H1 (cell line): ENCODE measurements around the gene C5orf34. TPM values are rescaled to one million over a fixed set of nuclear protein-coding genes. Genes with fewer than 3 reads are reported as not detected.

Experiments used
- CTCF ChIA-PET: fragments of 300-600 bp; sonication (Branson Sonifier 250); formaldehyde crosslinking; loops from one replicate; lab custom pipeline; 2021; ENCODE audit not compliant: partially characterized antibody; lab: Charles Lee
- POLR2A ChIA-PET: fragments of 300-600 bp; sonication (Branson Sonifier 250); formaldehyde crosslinking; loops from one replicate; lab custom pipeline; 2021; ENCODE audit warnings: inconsistent platforms; ENCODE audit not compliant: partially characterized antibody; lab: Charles Lee
- DNase-seq, 2 experiments: peaks; one replicate each; pipeline versions ENCODE4 v3.0.0 to v3.0.0-alpha.2; 2010 to 2022; ENCODE audit warnings: low spot score in 2 of 2, low read depth in 1 of 2, mixed read lengths in 1 of 2
- FAIRE-seq: peaks from 2 replicates; lab custom pipeline; 2011; peaks lifted over from hg19 to GRCh38; lab: Jason Lieb, UNC
- H2AFZ ChIP-seq: 2 replicates; pipeline ENCODE4 v1.8.1; 2012; ENCODE audit warnings: low read length, inconsistent platforms
- H2AK5ac ChIP-seq: 2 replicates; pipeline ENCODE4 v1.6.1; 2013; ENCODE audit warnings: low read depth, low read length
- H2BK120ac ChIP-seq: replicated peaks from 2 replicates; pipeline ENCODE3; 2013; ENCODE audit warnings: low read depth, low read length, inconsistent platforms
- H2BK12ac ChIP-seq: 2 replicates; pipeline ENCODE4 v1.6.1; 2013; ENCODE audit warnings: low read depth, low read length
- H2BK15ac ChIP-seq: 2 replicates; pipeline ENCODE4 v1.6.1; 2013; ENCODE audit warnings: low read length
- H2BK20ac ChIP-seq: 2 replicates; pipeline ENCODE4 v1.6.1; 2013; ENCODE audit warnings: low read length
- H2BK5ac ChIP-seq: 2 replicates; pipeline ENCODE4 v1.6.1; 2013; ENCODE audit warnings: low read depth, low read length
- H3K14ac ChIP-seq: 2 replicates; pipeline ENCODE4 v1.6.1; 2013; ENCODE audit warnings: inconsistent platforms; ENCODE audit not compliant: insufficient read length
- H3K18ac ChIP-seq: 2 replicates; pipeline ENCODE4 v1.6.1; 2013; ENCODE audit warnings: low read length; ENCODE audit errors: extremely low read depth
- H3K23ac ChIP-seq: 2 replicates; pipeline ENCODE4 v1.6.1; 2013; ENCODE audit warnings: inconsistent platforms; ENCODE audit not compliant: insufficient read length
- H3K23me2 ChIP-seq: 2 replicates; pipeline ENCODE4 v1.6.1; 2013; ENCODE audit warnings: low read depth, low read length
- H3K27ac ChIP-seq: 2 replicates; pipeline ENCODE4 v1.6.1; 2011; ENCODE audit warnings: low read depth, low read length, inconsistent platforms
- H3K27me3 ChIP-seq, 4 experiments: replicated peaks in 1 of 4; 1 replicate in 1 of 4; 2 replicates in 3 of 4; pipeline versions ENCODE4 v1.6.1 to v1.8.1; 2011 to 2013; ENCODE audit warnings: low read length in 3 of 4, mild to moderate bottlenecking in 3 of 4, inconsistent platforms in 2 of 4, mixed read lengths in 2 of 4, moderate library complexity in 1 of 4; ENCODE audit not compliant: control insufficient read depth in 3 of 4, insufficient read depth in 3 of 4; ENCODE audit errors: extremely low read depth in 1 of 4
- H3K36me3 ChIP-seq, 4 experiments: 2 replicates each; pipeline versions ENCODE4 v1.6.1 to v1.8.1; 2011 to 2013; ENCODE audit warnings: mild to moderate bottlenecking in 4 of 4, low read length in 3 of 4, moderate library complexity in 2 of 4, control low read depth in 1 of 4, inconsistent platforms in 1 of 4; ENCODE audit not compliant: insufficient read depth in 4 of 4, control insufficient read depth in 2 of 4
- H3K4ac ChIP-seq: replicated peaks from 2 replicates; pipeline ENCODE3; 2013; ENCODE audit warnings: low read length, low read depth, mixed read lengths, inconsistent platforms; ENCODE audit not compliant: insufficient read length
- H3K4me1 ChIP-seq, 4 experiments: replicated peaks in 1 of 4; 1 replicate in 1 of 4; 2 replicates in 3 of 4; pipeline versions ENCODE4 v1.6.1 to v1.8.1; 2011 to 2013; ENCODE audit warnings: low read length in 3 of 4, inconsistent platforms in 2 of 4, mixed read lengths in 1 of 4; ENCODE audit not compliant: insufficient read depth in 4 of 4, control insufficient read depth in 3 of 4
- H3K4me2 ChIP-seq, 2 experiments: 2 replicates each; pipeline versions ENCODE4 v1.6.1 to v1.8.1; 2011 to 2013; ENCODE audit warnings: low read depth in 2 of 2, low read length in 2 of 2, control low read depth in 1 of 2, inconsistent platforms in 1 of 2, mild to moderate bottlenecking in 1 of 2; ENCODE audit not compliant: insufficient read depth in 1 of 2
- H3K4me3 ChIP-seq, 4 experiments: fragments of 200-600, 300-600 bp in 1 of 4; sonication (generic), shearing (Covaris generic), sonication (Bioruptor Twin) in 1 of 4; 2 replicates each; pipeline versions ENCODE4 v1.5.1 to v1.8.1; 2011 to 2016; ENCODE audit warnings: low read length in 4 of 4, low read depth in 3 of 4, control low read depth in 2 of 4, inconsistent platforms in 2 of 4, mild to moderate bottlenecking in 2 of 4, mixed read lengths in 1 of 4, moderate library complexity in 1 of 4; ENCODE audit not compliant: insufficient read depth in 2 of 4; ENCODE audit errors: extremely low read depth in 1 of 4
- H3K56ac ChIP-seq: replicated peaks from 2 replicates; pipeline ENCODE3; 2013; ENCODE audit warnings: low read depth, mild to moderate bottlenecking, mixed read lengths, low read length, inconsistent platforms; ENCODE audit not compliant: insufficient read length
- H3K79me1 ChIP-seq: 2 replicates; pipeline ENCODE4 v1.6.1; 2013; ENCODE audit warnings: low read depth, low read length, control low read depth
- H3K79me2 ChIP-seq, 2 experiments: 2 replicates each; pipeline versions ENCODE4 v1.6.1 to v1.8.1; 2012 to 2013; ENCODE audit warnings: low read length in 2 of 2, mild to moderate bottlenecking in 2 of 2, inconsistent platforms in 1 of 2; ENCODE audit not compliant: insufficient read depth in 2 of 2, control insufficient read depth in 1 of 2
- H3K9ac ChIP-seq, 4 experiments: replicated peaks in 1 of 4; 1 replicate in 1 of 4; 2 replicates in 3 of 4; pipeline versions ENCODE4 v1.6.1 to v1.8.1; 2011 to 2013; ENCODE audit warnings: low read depth in 3 of 4, low read length in 3 of 4, control low read depth in 2 of 4, mild to moderate bottlenecking in 2 of 4, moderate library complexity in 2 of 4, inconsistent platforms in 1 of 4; ENCODE audit errors: extremely low read depth in 1 of 4
- H3K9me3 ChIP-seq, 2 experiments: 2 replicates each; pipeline versions ENCODE4 v1.6.1 to v1.8.1; 2012 to 2013; ENCODE audit warnings: mild to moderate bottlenecking in 2 of 2, moderate library complexity in 2 of 2, control low read depth in 1 of 2, inconsistent platforms in 1 of 2, low read depth in 1 of 2, low read length in 1 of 2, mixed read lengths in 1 of 2; ENCODE audit not compliant: insufficient read depth in 2 of 2
- H4K20me1 ChIP-seq, 2 experiments: replicated peaks in 1 of 2; 2 replicates each; pipeline versions ENCODE3 to v1.8.1; 2011 to 2013; ENCODE audit warnings: inconsistent platforms in 2 of 2, low read length in 2 of 2, mild to moderate bottlenecking in 1 of 2; ENCODE audit not compliant: insufficient read depth in 2 of 2, control insufficient read depth in 1 of 2
- H4K5ac ChIP-seq: 2 replicates; pipeline ENCODE4 v1.6.1; 2013; ENCODE audit warnings: low read length, low read depth, mixed read lengths, inconsistent platforms; ENCODE audit not compliant: insufficient read length
- H4K8ac ChIP-seq: 2 replicates; pipeline ENCODE4 v1.8.0; 2013; ENCODE audit warnings: mild to moderate bottlenecking, moderate library complexity, low read length, inconsistent platforms; ENCODE audit not compliant: insufficient read depth; ENCODE audit errors: extremely low read depth
- H4K91ac ChIP-seq: replicated peaks from 2 replicates; pipeline ENCODE3; 2013; ENCODE audit warnings: low read length, mixed read lengths, inconsistent platforms; ENCODE audit not compliant: insufficient read length
- BCL11A ChIP-seq, 2 experiments: IDR thresholded peaks; one replicate each; pipeline ENCODE4 v1.6.1; 2011; ENCODE audit warnings: low read depth in 2 of 2, low read length in 2 of 2, mild to moderate bottlenecking in 2 of 2
- CHD2 ChIP-seq: IDR thresholded peaks from 2 replicates; pipeline ENCODE4 v1.6.1; 2012; ENCODE audit warnings: low read length, improper control_type of control experiment
- EP300 ChIP-seq, 2 experiments: IDR thresholded peaks; 1 replicate in 1 of 2; 2 replicates in 1 of 2; pipeline ENCODE4 v1.6.1; 2011 to 2012; ENCODE audit warnings: low read depth in 2 of 2, low read length in 2 of 2, mild to moderate bottlenecking in 2 of 2, borderline replicate concordance in 1 of 2, inconsistent platforms in 1 of 2, moderate library complexity in 1 of 2
- FOSL1 ChIP-seq: IDR thresholded peaks from 2 replicates; pipeline ENCODE4 v1.6.1; 2011; ENCODE audit warnings: mild to moderate bottlenecking, low read depth, low read length, moderate library complexity; ENCODE audit not compliant: insufficient read depth
- KDM4A ChIP-seq: IDR thresholded peaks from one replicate; pipeline ENCODE4 v1.7.1; 2012; ENCODE audit warnings: low read depth, mild to moderate bottlenecking, moderate library complexity, low read length, inconsistent platforms; ENCODE audit not compliant: severe bottlenecking
- KDM5A ChIP-seq: fragments of 200-600 bp; IDR thresholded peaks from 2 replicates; pipeline ENCODE4 v1.7.1; 2012; ENCODE audit warnings: mild to moderate bottlenecking, low read length, inconsistent platforms, mixed read lengths
- RAD21 ChIP-seq, 2 experiments: IDR thresholded peaks in 1 of 2; conservative IDR thresholded peaks in 1 of 2; 2 replicates each; pipeline ENCODE4 v1.6.1; 2011; ENCODE audit warnings: low read depth in 2 of 2, low read length in 2 of 2, improper control_type of control experiment in 1 of 2, inconsistent platforms in 1 of 2, mild to moderate bottlenecking in 1 of 2, moderate library complexity in 1 of 2
- SP4 ChIP-seq: IDR thresholded peaks from 2 replicates; pipeline ENCODE4 v1.6.1; 2012; ENCODE audit warnings: low read length, inconsistent platforms
- TAF1 ChIP-seq: IDR thresholded peaks from 2 replicates; pipeline ENCODE4 v1.6.1; 2011; ENCODE audit warnings: mild to moderate bottlenecking, low read depth, low read length
- WGBS, 2 experiments: shearing (Covaris generic) in 1 of 2; methylation state at CpG; one replicate each; pipeline versions ENCODE4 v1.1.6 to v1.1.7; 2013 to 2015; ENCODE audit warnings: low lambda C conversion rate in 2 of 2, mixed read lengths in 2 of 2, inconsistent platforms in 1 of 2, low coverage in 1 of 2, missing lambda C conversion rate in 1 of 2; ENCODE audit not compliant: insufficient replicate concordance in 2 of 2, insufficient coverage in 1 of 2, insufficient read length in 1 of 2; ENCODE audit errors: extremely low coverage in 1 of 2, missing lambda C conversion rate in 1 of 2; 5-methylcytosine and 5-hydroxymethylcytosine counted together
- polyA plus RNA-seq, 7 experiments: library from polyadenylated mRNA; depleted of rRNA in 3 of 7; stranded (reverse) in 5 of 7; unstranded in 2 of 7; fragments of >200 nt in 5 of 7; fragments of 200-250 nt in 2 of 7; gene quantifications; 1 replicate in 5 of 7; 2 replicates in 1 of 7; 4 replicates in 1 of 7; pipeline versions ENCODE4 v1.2.1 to v1.2.3, GENCODE V29; 2011 to 2013; ENCODE audit warnings: missing spikeins in 2 of 7, mixed read lengths in 2 of 7
- total RNA-seq: library from RNA; stranded (reverse); fragmentation: NEBNext Ultra II Directional; extraction: Animal tissue kit (Norgen Biotek cat#: 25700); gene quantifications from 2 replicates; pipeline ENCODE4 v1.2.1, GENCODE V29; 2021
- TF ChIP-seq, protein P1 (sequence below): IDR thresholded peaks from 2 replicates; pipeline ENCODE4 v1.6.1; 2012; ENCODE audit warnings: low read length, inconsistent platforms

Gene C5orf34
- total and polyA plus RNA-seq, 2 of the 8 experiments (the other 6 are each of a cell fraction or from before 2014, with no cell fraction given): 6.8 to 8.6 TPM

DNA sequence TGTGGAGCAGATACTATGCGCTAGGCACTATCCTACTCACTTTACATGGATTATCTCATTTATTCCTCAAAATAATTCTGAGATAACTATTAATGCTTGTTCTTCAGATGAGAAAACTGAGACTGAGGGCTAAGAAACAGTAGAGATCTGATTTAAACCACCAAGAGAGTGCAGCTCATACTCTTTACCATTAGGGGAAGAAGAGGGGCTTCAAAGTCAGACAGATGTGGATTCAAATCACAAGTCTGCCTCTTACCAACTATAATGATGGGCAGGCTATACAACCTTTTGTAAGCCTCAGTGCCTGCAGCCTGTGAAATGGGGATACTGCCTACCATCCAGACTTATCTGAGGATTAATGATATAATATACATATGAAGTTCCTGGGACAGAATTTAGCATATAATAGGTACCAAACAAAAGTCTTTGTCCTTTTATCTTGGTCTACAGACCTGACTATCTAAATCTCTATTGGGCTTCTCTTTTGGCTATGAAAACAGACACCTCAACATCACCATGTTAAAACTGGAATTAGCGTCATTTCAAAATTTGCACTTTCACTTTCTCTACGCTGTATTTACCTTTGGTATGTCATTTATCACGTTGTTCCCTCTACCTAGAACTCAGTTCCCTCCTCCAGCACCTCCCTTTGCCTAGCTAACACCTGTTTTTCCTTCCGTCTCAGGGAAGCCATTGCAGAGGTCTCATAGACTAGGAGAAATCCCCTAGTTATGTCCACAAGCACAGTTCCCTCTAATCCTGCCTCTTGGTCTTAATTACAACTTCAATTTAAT, 17.4 kb downstream of the C5orf34 start:
- no peaks in the 10 kb centered on the region for H3K23me2 ChIP-seq
- H3K9me3 ChIP-seq: no peaks in the 10 kb centered on the region
- no peaks in the 10 kb centered on the region for H3K4me1 ChIP-seq
- H3K14ac ChIP-seq: no peak overlapping the region
- H3K4me2 ChIP-seq: no peak overlapping the region
- no peak overlapping the region for H2BK120ac ChIP-seq
- H2BK20ac ChIP-seq: no peak overlapping the region
- H4K20me1 ChIP-seq: no peaks in the 10 kb centered on the region
- H3K36me3 ChIP-seq: peaks cover 0 to 17% (median 1%) of the 10 kb centered on the region in 4 experiments; a peak in 3 of 8 replicates
- no peak overlapping the region for H3K9ac ChIP-seq
- no peak overlapping the region for H3K18ac ChIP-seq
- WGBS, 2 experiments: 86% methylated on average over 5 of the region's 5 CpGs; no CpG with 5 or more reads in 1 of the 2 experiments
- no peak overlapping the region for H2BK5ac ChIP-seq
- no peak overlapping the region for H2AK5ac ChIP-seq
- DNase-seq (no peak), FAIRE-seq (no peak)
- H3K79me1 ChIP-seq: no peaks in the 10 kb centered on the region
- ChIA-PET POLR2A (interaction anchor here (0.8 to 3.2 kb wide), 3 partner anchors 13 to 18 kb away, joined by 3 to 13 read pairs (median 5); partner anchors contain the start of genes C5orf34 and TMEM267), CTCF (interaction anchor here (0.8 to 4.2 kb wide), 5 partner anchors 10 to 108 kb away, joined by 3 to 32 read pairs (median 4); partner anchors contain the start of gene TMEM267)
- H2AFZ ChIP-seq: no peak overlapping the region
- no peak overlapping the region for H2BK12ac ChIP-seq
- H4K91ac ChIP-seq: no peak overlapping the region
- no peaks in the 10 kb centered on the region for H3K27me3 ChIP-seq
- H3K23ac ChIP-seq: no peak overlapping the region
- no peak overlapping the region for H4K5ac ChIP-seq
- H3K4me3 ChIP-seq: no peak overlapping the region
- H3K27ac ChIP-seq: no peak overlapping the region
- H3K4ac ChIP-seq: no peak overlapping the region
- no peak overlapping the region for H2BK15ac ChIP-seq
- no peak overlapping the region for H3K56ac ChIP-seq
- H4K8ac ChIP-seq: no peak overlapping the region
- no peaks in the 10 kb centered on the region for H3K79me2 ChIP-seq
- no peak for TF ChIP-seq FOSL1
- no peak for TF ChIP-seq EP300 (IDR thresholded peaks at IDR 0.05; ENCODE audit: borderline replicate concordance in 1 of 2, low read depth in 2 of 2, low read length in 2 of 2)
- TF ChIP-seq, protein P1, sequence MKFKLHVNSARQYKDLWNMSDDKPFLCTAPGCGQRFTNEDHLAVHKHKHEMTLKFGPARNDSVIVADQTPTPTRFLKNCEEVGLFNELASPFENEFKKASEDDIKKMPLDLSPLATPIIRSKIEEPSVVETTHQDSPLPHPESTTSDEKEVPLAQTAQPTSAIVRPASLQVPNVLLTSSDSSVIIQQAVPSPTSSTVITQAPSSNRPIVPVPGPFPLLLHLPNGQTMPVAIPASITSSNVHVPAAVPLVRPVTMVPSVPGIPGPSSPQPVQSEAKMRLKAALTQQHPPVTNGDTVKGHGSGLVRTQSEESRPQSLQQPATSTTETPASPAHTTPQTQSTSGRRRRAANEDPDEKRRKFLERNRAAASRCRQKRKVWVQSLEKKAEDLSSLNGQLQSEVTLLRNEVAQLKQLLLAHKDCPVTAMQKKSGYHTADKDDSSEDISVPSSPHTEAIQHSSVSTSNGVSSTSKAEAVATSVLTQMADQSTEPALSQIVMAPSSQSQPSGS: no peak
- TF ChIP-seq KDM5A: no peak
- TF ChIP-seq SP4: no peak
- no peak for TF ChIP-seq TAF1
- TF ChIP-seq BCL11A (IDR thresholded peaks at IDR 0.05; ENCODE audit: low read depth in 2 of 2, low read length in 2 of 2): no peak
- TF ChIP-seq CHD2: no peak
- TF ChIP-seq RAD21 (IDR thresholded peaks at IDR 0.05 in 1 of 2, conservative IDR thresholded peaks at IDR 0.05 in 1 of 2; ENCODE audit: low read depth in 2 of 2, low read length in 2 of 2): no peak
- TF ChIP-seq KDM4A: no peak
